ENCODE results near the gene METAP1. TPM values are rescaled to one million over a fixed set of nuclear protein-coding genes. Genes with fewer than 3 reads are reported as not detected.

METAP1 gene
- total RNA-seq, 1 experiment from 2014 or later, result 63.5 TPM

DNA sequence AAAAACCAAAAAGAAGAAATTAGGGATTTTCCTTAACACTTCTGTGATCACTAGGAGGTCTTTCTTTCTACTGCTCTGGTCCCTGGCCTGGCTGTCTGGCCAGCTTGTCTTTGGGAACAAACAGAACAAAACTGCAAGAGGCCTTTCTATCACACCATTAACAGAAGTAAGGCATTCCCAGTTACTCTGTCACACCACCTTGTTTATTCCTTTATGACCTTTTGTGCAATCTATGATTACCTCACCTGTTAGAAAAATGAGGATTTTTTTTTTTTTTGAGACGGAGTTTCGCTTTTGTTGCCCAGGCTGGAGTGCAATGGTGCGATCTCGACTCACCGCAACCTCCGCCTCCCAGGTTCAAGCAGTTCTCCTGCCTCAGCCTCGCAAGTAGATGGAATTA is 3.0 kb downstream of the METAP1 start:
- H3K27me3 Mint-ChIP-seq (ENCODE audit: low read depth), result no peaks in the 10 kb centered on the region
- no peak overlapping the region for H2BK15ac ChIP-seq (ENCODE audit: low read depth, low read length)
- no peak overlapping the region for H3K56ac ChIP-seq (ENCODE audit: insufficient read length, low read depth, low read length)
- H3K36me3 Mint-ChIP-seq (ENCODE audit: insufficient read depth in 1 of 3, low read depth in 3 of 3), result peaks cover 3 to 8% (median 3%) of the 10 kb centered on the region in 3 experiments; a peak in 5 of 7 replicates
- no peaks in the 10 kb centered on the region; the same call in 1 of the 2 replicates for H3K4me1 ChIP-seq (ENCODE audit: insufficient read depth, low read length)
- H3K23ac ChIP-seq (ENCODE audit: insufficient read length, low read depth, low read length), result no peak overlapping the region
- peaks cover 0 to 3% of the 10 kb centered on the region in 2 experiments; a peak in 4 of 5 replicates for H3K9me3 Mint-ChIP-seq
- no peaks in the 10 kb centered on the region for H3K9me3 ChIP-seq (ENCODE audit: control insufficient read depth, low read depth, low read length)
- no peak overlapping the region for H3K14ac ChIP-seq (ENCODE audit: insufficient read depth, low read length)
- H3K23me2 ChIP-seq (ENCODE audit: insufficient read length, low read depth, low read length, poor library complexity, severe bottlenecking), result peaks cover 6% of the 10 kb centered on the region
- H4K5ac ChIP-seq (ENCODE audit: insufficient read length, low read depth, low read length), result no peak overlapping the region
- no peak overlapping the region for H3K27ac Mint-ChIP-seq
- peaks cover 46% of the 10 kb centered on the region for H3K79me2 ChIP-seq (ENCODE audit: insufficient read depth, low read length)
- H2AFZ ChIP-seq (ENCODE audit: low read length), result no peak overlapping the region
- H2BK20ac ChIP-seq (ENCODE audit: low read depth, low read length, poor library complexity, severe bottlenecking), result no peak overlapping the region
- no peak overlapping the region for H3K27ac ChIP-seq (ENCODE audit: insufficient read length, low read depth, low read length)
- no peaks in the 10 kb centered on the region for H4K20me1 ChIP-seq (ENCODE audit: control insufficient read depth, insufficient read depth, insufficient read length)
- H3K4me2 ChIP-seq (ENCODE audit: insufficient read depth, insufficient read length, low read length), result no peak overlapping the region
- H2BK5ac ChIP-seq (ENCODE audit: insufficient read length, low read length), result no peak overlapping the region
- no peaks in the 10 kb centered on the region for H3K79me1 ChIP-seq (ENCODE audit: insufficient read depth, low read depth, low read length, poor library complexity, severe bottlenecking)
- H2AK5ac ChIP-seq (ENCODE audit: insufficient read length, low read length), result no peak overlapping the region
- TF ChIP-seq, protein P1, sequence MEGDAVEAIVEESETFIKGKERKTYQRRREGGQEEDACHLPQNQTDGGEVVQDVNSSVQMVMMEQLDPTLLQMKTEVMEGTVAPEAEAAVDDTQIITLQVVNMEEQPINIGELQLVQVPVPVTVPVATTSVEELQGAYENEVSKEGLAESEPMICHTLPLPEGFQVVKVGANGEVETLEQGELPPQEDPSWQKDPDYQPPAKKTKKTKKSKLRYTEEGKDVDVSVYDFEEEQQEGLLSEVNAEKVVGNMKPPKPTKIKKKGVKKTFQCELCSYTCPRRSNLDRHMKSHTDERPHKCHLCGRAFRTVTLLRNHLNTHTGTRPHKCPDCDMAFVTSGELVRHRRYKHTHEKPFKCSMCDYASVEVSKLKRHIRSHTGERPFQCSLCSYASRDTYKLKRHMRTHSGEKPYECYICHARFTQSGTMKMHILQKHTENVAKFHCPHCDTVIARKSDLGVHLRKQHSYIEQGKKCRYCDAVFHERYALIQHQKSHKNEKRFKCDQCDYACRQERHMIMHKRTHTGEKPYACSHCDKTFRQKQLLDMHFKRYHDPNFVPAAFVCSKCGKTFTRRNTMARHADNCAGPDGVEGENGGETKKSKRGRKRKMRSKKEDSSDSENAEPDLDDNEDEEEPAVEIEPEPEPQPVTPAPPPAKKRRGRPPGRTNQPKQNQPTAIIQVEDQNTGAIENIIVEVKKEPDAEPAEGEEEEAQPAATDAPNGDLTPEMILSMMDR (conservative IDR thresholded peaks at IDR 0.05), result no peak
- no peak overlapping the region for H2BK120ac ChIP-seq (ENCODE audit: low read depth, low read length, poor library complexity, severe bottlenecking)
- H3K27me3 ChIP-seq (ENCODE audit: insufficient read depth, low read length), result no peaks in the 10 kb centered on the region
- peaks cover 53 to 56% of the 10 kb centered on the region in 2 experiments for H3K4me1 Mint-ChIP-seq
- no peak overlapping the region for H3K18ac ChIP-seq (ENCODE audit: insufficient read length, low read depth, low read length)
- DNase-seq, result no peak
- no peak overlapping the region for H3T11ph ChIP-seq (ENCODE audit: low read length)
- no peak overlapping the region for H4K8ac ChIP-seq (replicated peaks; ENCODE audit: insufficient read length, low read depth, low read length)
- H4K91ac ChIP-seq (ENCODE audit: insufficient read length, low read depth, low read length), result no peak overlapping the region
- no peak overlapping the region; a peak in 1 of 5 replicates for H3K4me3 Mint-ChIP-seq
- no CpG with 5 or more reads among the region's 7 CpGs for WGBS (ENCODE audit: extremely low coverage, insufficient read length, low lambda C conversion rate)
- H3K4ac ChIP-seq (ENCODE audit: low read depth, low read length), result no peak overlapping the region
- no peak overlapping the region for H2BK12ac ChIP-seq (ENCODE audit: insufficient read length, low read depth, low read length)
- H3K9ac ChIP-seq (ENCODE audit: extremely low read depth, insufficient read length, low read length), result no peak overlapping the region
